ENCODE data around the gene NDUFC2. TPM values are rescaled to one million over a fixed set of nuclear protein-coding genes. Genes with fewer than 3 reads are reported as not detected.

NDUFC2 gene
- total RNA-seq, 1 donor from 2014 or later = 207 TPM

DNA sequence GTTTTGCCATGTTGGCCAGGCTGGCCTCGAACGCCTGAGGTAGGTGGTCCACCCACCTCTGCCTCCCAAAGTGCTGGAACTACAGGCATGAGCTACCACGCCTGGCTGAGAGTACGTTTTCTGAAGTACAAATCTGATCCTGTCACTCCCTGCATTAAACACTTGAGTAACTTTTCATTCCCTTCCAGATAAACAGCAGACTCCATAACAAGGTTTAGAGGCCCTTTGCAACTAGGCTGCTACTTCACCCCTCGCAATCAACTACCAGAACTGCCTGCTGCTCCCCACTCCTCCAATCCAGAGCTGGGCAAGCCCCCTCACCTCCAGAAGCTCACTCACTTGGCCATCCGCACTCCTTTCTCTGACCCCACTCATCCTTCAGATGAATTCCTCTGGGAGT lies 58.1 kb downstream of the NDUFC2 start:
- no peak overlapping the region for H3K27ac Mint-ChIP-seq
- no peak for DNase-seq
- peaks cover 19% of the 10 kb centered on the region for H3K27me3 Mint-ChIP-seq
- H3K9me3 Mint-ChIP-seq = no peaks in the 10 kb centered on the region
- peaks cover 6% of the 10 kb centered on the region for H3K4me1 Mint-ChIP-seq
- intact Hi-C loops (cut with micrococcal nuclease) = no loop called here
- no peaks in the 10 kb centered on the region for H3K36me3 Mint-ChIP-seq (ENCODE audit: low read depth)
- H3K4me3 Mint-ChIP-seq = no peak overlapping the region

DNA sequence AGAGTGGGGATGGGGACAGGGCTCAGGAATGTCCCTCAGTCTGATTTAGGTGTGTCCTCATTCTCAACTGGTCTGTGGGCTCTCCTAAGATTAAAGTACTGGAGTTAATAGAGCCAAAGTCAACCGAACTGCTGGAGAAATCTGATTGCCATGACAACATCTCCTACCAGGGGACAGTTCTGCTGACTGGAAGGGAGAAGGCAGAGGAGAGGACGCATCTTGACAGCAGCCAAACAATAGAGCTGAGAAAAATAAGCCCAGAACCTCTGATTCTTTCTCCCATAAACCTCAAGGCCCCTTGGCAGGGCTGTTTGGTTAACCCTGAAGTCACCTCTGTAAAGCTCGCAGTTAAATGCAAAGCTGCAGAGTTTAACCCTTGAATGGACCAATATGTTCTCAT lies 59.4 kb downstream of the NDUFC2 start:
- peaks cover 19% of the 10 kb centered on the region for H3K27me3 Mint-ChIP-seq
- H3K36me3 Mint-ChIP-seq (ENCODE audit: low read depth) = no peaks in the 10 kb centered on the region
- H3K27ac Mint-ChIP-seq = no peak overlapping the region
- no peaks in the 10 kb centered on the region for H3K9me3 Mint-ChIP-seq
- no peak overlapping the region for H3K4me3 Mint-ChIP-seq
- no peak for DNase-seq
- peaks cover 6% of the 10 kb centered on the region for H3K4me1 Mint-ChIP-seq
- intact Hi-C loops (cut with micrococcal nuclease) = no loop called here

DNA sequence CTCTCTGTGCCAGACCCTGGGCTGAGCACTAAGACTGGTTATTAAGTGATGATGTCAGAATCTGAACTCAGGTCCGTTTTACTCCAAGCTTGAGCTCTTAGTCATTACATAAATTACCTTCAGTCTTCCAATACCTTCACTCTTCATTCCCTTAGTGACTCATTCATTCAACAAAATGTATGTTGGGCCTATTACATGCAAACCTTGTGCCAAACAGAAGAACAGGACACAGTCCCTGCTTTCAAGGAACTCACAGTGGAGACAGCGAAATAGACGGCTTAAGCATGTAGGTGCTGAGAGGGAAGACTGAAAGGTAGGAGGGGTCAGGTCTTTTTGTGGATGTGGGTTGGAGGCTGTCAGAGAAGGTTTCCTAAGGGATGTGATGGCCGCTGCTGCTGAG lies 59.9 kb downstream of the NDUFC2 start:
- no peak for DNase-seq
- Mint-ChIP-seq H3K27ac (no peak overlapping the region), H3K36me3 (ENCODE audit: low read depth) (no peaks in the 10 kb centered on the region), H3K27me3 (peaks cover 21% of the 10 kb centered on the region), H3K4me1 (peaks cover 6% of the 10 kb centered on the region), H3K9me3 (no peaks in the 10 kb centered on the region), H3K4me3 (no peak overlapping the region)
- intact Hi-C loops (cut with micrococcal nuclease) = no loop called here

Other genes with a start within 250 kb of the NDUFC2 start
- gene INTS4, start 85.2 kb downstream of the NDUFC2 start, total RNA-seq = 60.0 and 60.8 TPM in 2 replicates
- gene KCTD14, start 56.6 kb downstream of the NDUFC2 start, total RNA-seq = 0.35 TPM in 1 of 2 replicates, not detected in the other
- not detected in 2 replicates for gene THRSP, start 16.0 kb downstream of the NDUFC2 start, total RNA-seq
- gene ALG8, start 59.8 kb upstream of the NDUFC2 start, total RNA-seq = 60.9 and 61.7 TPM in 2 replicates
- 11.7 and 12.0 TPM in 2 replicates for gene KCTD21, start 108.8 kb upstream of the NDUFC2 start, total RNA-seq
- gene USP35, start 109.1 kb upstream of the NDUFC2 start, total RNA-seq = 10.4 and 13.1 TPM in 2 replicates